Subcutaneous abdominal adipose tissue (tissue), 5 donors: Measurements from ENCODE around the gene TRIM61.
"Not testable (repeated sequence)": the region's sequence is repeated elsewhere in the genome, so short reads cannot be mapped to it uniquely, and the experiment has no call there.

ENCODE experiments used
- H3K27ac ChIP-seq: one replicate; pipeline ENCODE4 v1.7.0; 2013; ENCODE audit warnings: low read depth, mild to moderate bottlenecking, inconsistent platforms, low read length, moderate library complexity
- H3K27me3 ChIP-seq, 5 donors: one replicate each; pipeline ENCODE4 v1.7.0; 2013; ENCODE audit warnings: low read length in 5 of 5, inconsistent platforms in 1 of 5; ENCODE audit not compliant: control insufficient read depth in 5 of 5, insufficient read depth in 4 of 5
- H3K36me3 ChIP-seq, 5 donors: one replicate each; pipeline ENCODE4 v1.7.0; 2013; ENCODE audit warnings: low read length in 5 of 5; ENCODE audit not compliant: control insufficient read depth in 5 of 5, insufficient read depth in 5 of 5
- H3K4me1 ChIP-seq, 5 donors: one replicate each; pipeline ENCODE4 v1.7.0; 2013; ENCODE audit warnings: low read length in 5 of 5, mild to moderate bottlenecking in 3 of 5, moderate library complexity in 1 of 5; ENCODE audit not compliant: control insufficient read depth in 5 of 5, insufficient read depth in 5 of 5
- H3K4me3 ChIP-seq, 5 donors: one replicate each; pipeline ENCODE4 v1.7.0; 2013; ENCODE audit warnings: low read length in 5 of 5, low read depth in 1 of 5
- H3K9ac ChIP-seq, 5 donors: one replicate each; pipeline ENCODE4 v1.7.0; 2013; ENCODE audit warnings: low read length in 5 of 5, mild to moderate bottlenecking in 4 of 5, moderate library complexity in 3 of 5
- H3K9me3 ChIP-seq, 5 donors: one replicate each; pipeline ENCODE4 v1.7.0; 2013; ENCODE audit warnings: low read length in 5 of 5; ENCODE audit not compliant: control insufficient read depth in 5 of 5
- donor health status: healthy.
- donor health status: healthy.
- donor health status: healthy.
- donor health status: healthy.
- donor health status: healthy.

Gene TRIM61

GRCh38 chr4:165006456-165006855 lies 29.0 kb upstream of the TRIM61 start:
- H3K4me3 ChIP-seq = no peak overlapping the region
- no peak overlapping the region for H3K27ac ChIP-seq
- no peaks in the 10 kb centered on the region for H3K9me3 ChIP-seq
- H3K9ac ChIP-seq = no peak overlapping the region
- no peaks in the 10 kb centered on the region for H3K36me3 ChIP-seq
- peaks cover 0 to 3% (median 0%) of the 10 kb centered on the region in 5 donors for H3K27me3 ChIP-seq
- H3K4me1 ChIP-seq = no peaks in the 10 kb centered on the region

GRCh38 chr4:165005352-165005925 lies 28.0 kb upstream of the TRIM61 start:
- Histone ChIP-seq H3K4me3 (no peak overlapping the region), H3K36me3 (no peaks in the 10 kb centered on the region), H3K27me3 (peaks cover 0 to 3% (median 0%) of the 10 kb centered on the region in 5 donors), H3K27ac (no peak overlapping the region), H3K9ac (no peak overlapping the region), H3K4me1 (no peaks in the 10 kb centered on the region), H3K9me3 (no peaks in the 10 kb centered on the region)

- not testable (repeated sequence) for H3K9ac ChIP-seq, H3K27me3 ChIP-seq, H3K4me1 ChIP-seq, H3K36me3 ChIP-seq, H3K27ac ChIP-seq, H3K9me3 ChIP-seq, H3K4me3 ChIP-seq
Measured at GRCh38 chr4:165001957-165002356, 24.5 kb upstream of the TRIM61 start.

GRCh38 chr4:164998526-164999080 lies 21.1 kb upstream of the TRIM61 start:
- H3K27me3 ChIP-seq, H3K4me1 ChIP-seq, H3K36me3 ChIP-seq, H3K9me3 ChIP-seq, H3K27ac ChIP-seq, H3K4me3 ChIP-seq, H3K9ac ChIP-seq: not testable (repeated sequence)

DNA sequence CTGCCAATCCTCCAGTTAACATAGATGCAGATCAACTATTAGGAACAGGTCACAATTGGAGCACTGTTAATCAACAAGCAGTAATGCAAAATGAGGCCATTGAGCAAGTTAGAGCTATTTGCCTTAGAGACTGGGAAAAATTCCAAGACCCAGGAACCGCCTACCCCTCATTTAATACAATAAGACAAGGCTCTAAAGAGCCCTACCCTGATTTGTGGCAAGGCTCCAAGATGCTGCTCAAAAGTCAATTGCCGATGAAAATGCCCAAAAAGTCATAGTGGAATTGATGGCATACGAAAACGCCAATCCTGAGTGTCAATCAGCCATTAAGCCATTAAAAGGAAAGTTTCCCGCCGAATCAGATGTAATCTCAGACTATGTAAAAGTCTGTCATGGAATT lies 20.5 kb upstream of the TRIM61 start:
- H3K27me3 ChIP-seq = no peaks in the 10 kb centered on the region

GRCh38 chr4:164997324-164997723 lies 19.9 kb upstream of the TRIM61 start:
- H3K36me3 ChIP-seq = no peaks in the 10 kb centered on the region
- H3K9ac ChIP-seq = no peak overlapping the region
- no peak overlapping the region for H3K4me3 ChIP-seq
- no peaks in the 10 kb centered on the region for H3K4me1 ChIP-seq
- no peaks in the 10 kb centered on the region for H3K27me3 ChIP-seq
- H3K27ac ChIP-seq = no peak overlapping the region
- H3K9me3 ChIP-seq = no peaks in the 10 kb centered on the region

More for the DNA sequence above, 20.5 kb upstream of the TRIM61 start:
- no peak overlapping the region for H3K9ac ChIP-seq
- no peaks in the 10 kb centered on the region for H3K36me3 ChIP-seq
- no peaks in the 10 kb centered on the region for H3K4me1 ChIP-seq
- no peak overlapping the region for H3K4me3 ChIP-seq
- no peak overlapping the region for H3K27ac ChIP-seq
- H3K9me3 ChIP-seq = no peaks in the 10 kb centered on the region

GRCh38 chr4:164996123-164996522 lies 18.7 kb upstream of the TRIM61 start:
- H3K4me3 ChIP-seq, H3K9ac ChIP-seq, H3K9me3 ChIP-seq, H3K27ac ChIP-seq, H3K27me3 ChIP-seq, H3K4me1 ChIP-seq, H3K36me3 ChIP-seq: not testable (repeated sequence)

GRCh38 chr4:164990786-164991185 lies 13.3 kb upstream of the TRIM61 start:
- H3K4me3 ChIP-seq, H3K36me3 ChIP-seq, H3K9me3 ChIP-seq, H3K9ac ChIP-seq, H3K27ac ChIP-seq, H3K27me3 ChIP-seq, H3K4me1 ChIP-seq: not testable (repeated sequence)

GRCh38 chr4:164989471-164989870 lies 12.0 kb upstream of the TRIM61 start:
- Histone ChIP-seq H3K27ac (no peak overlapping the region), H3K4me3 (no peak overlapping the region), H3K27me3 (peaks cover 0 to 4% (median 0%) of the 10 kb centered on the region in 5 donors), H3K4me1 (no peaks in the 10 kb centered on the region), H3K36me3 (no peaks in the 10 kb centered on the region), H3K9me3 (peaks cover 0 to 4% (median 2%) of the 10 kb centered on the region in 5 donors), H3K9ac (no peak overlapping the region)

GRCh38 chr4:164971929-164972328 lies 5.5 kb downstream of the TRIM61 start:
- not testable (repeated sequence) for H3K27me3 ChIP-seq, H3K9me3 ChIP-seq, H3K4me1 ChIP-seq, H3K36me3 ChIP-seq, H3K27ac ChIP-seq, H3K9ac ChIP-seq, H3K4me3 ChIP-seq
